Activated B cell treated with CpG ODN at 0.5 μM for 24 hours (primary cell): ENCODE results near the gene EGLN1. TPM values are rescaled to one million over a fixed set of nuclear protein-coding genes. Genes with fewer than 3 reads are reported as not detected.

Experiments used
- ATAC-seq: fragments of 200-7000 bp; cut with Tn5 transposase; one replicate; pipeline ENCODE4 v1.10.0; 2021; ENCODE audit warnings: low read depth, mild to moderate bottlenecking, moderate library complexity
- CTCF ChIA-PET: fragments of 350-600 bp; sonication (Branson Sonifier 250); formaldehyde crosslinking; loops from one replicate; lab custom pipeline; 2021; ENCODE audit warnings: antibody characterized with exemption; lab: Charles Lee
- POLR2A ChIA-PET: fragments of 350-600 bp; sonication (Branson Sonifier 250); formaldehyde crosslinking; loops from one replicate; lab custom pipeline; 2021; ENCODE audit warnings: antibody characterized with exemption; lab: Charles Lee
- DNase-seq: peaks from one replicate; pipeline ENCODE4 v3.0.0; 2022
- H3K27ac Mint-ChIP-seq: one replicate; pipeline ENCODE4 v1.8.0; 2020; ENCODE audit warnings: mixed read lengths
- H3K27me3 Mint-ChIP-seq: one replicate; pipeline ENCODE4 v1.8.0; 2021; ENCODE audit warnings: mixed read lengths
- H3K36me3 Mint-ChIP-seq: one replicate; pipeline ENCODE4 v1.8.0; 2021; ENCODE audit warnings: low read depth, mixed read lengths
- H3K4me1 Mint-ChIP-seq: one replicate; pipeline ENCODE4 v1.8.0; 2021; ENCODE audit warnings: mixed read lengths
- H3K4me3 Mint-ChIP-seq: one replicate; pipeline ENCODE4 v1.8.0; 2020; ENCODE audit warnings: mild to moderate bottlenecking, mixed read lengths
- H3K9me3 Mint-ChIP-seq: one replicate; pipeline ENCODE4 v1.8.0; 2020; ENCODE audit warnings: mixed read lengths
- CTCF ChIP-seq: fragments of 200-600 bp; IDR thresholded peaks from one replicate; pipeline ENCODE4 v1.8.0; 2022; ENCODE audit warnings: antibody characterized with exemption, mild to moderate bottlenecking
- intact Hi-C: fragments of 100-400 bp; cut with micrococcal nuclease; formaldehyde crosslinking; loops from one replicate; pipeline ENCODE4 v1.15.1; 2024
- total RNA-seq: library from RNA; stranded (reverse); gene quantifications from 2 replicates; pipeline ENCODE4 v1.2.3, GENCODE V29; 2022

The EGLN1 gene
- total RNA-seq, 1 donor from 2014 or later: 15.6 TPM

DNA sequence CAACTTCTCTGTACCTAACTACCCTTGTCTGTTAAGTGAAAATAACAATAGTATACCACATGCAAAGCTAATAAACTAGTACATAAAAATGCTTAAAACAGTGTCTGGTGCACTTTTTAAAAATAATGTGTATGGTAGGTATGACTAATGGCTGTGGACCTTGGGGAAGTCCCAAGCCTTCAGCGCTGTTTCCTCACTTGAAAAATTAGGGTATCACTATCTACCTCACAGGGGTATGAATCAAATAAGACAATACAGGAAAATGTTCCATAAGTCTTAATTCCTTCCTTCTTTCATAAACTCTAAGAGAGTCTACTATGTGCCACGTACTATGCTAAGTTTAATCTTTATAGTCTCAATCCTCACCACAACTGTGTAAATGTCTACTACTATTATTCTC is 32.0 kb downstream of the EGLN1 start:
- no peak for TF ChIP-seq CTCF
- ChIA-PET POLR2A (no interaction called here), CTCF (interaction anchor here (1.7 kb wide), 1 partner anchor 11 kb away, joined by 3 read pairs; no protein-coding TSS in a partner anchor)
- intact Hi-C loops: no loop called here
- no peaks in the 10 kb centered on the region for H3K27me3 Mint-ChIP-seq
- no peak for DNase-seq
- peaks cover 4% of the 10 kb centered on the region for H3K36me3 Mint-ChIP-seq
- peaks cover 52% of the 10 kb centered on the region for H3K4me1 Mint-ChIP-seq
- no peak overlapping the region for H3K4me3 Mint-ChIP-seq
- no peak overlapping the region for H3K27ac Mint-ChIP-seq
- H3K9me3 Mint-ChIP-seq: no peaks in the 10 kb centered on the region
- ATAC-seq: peak; percentile 54

- Mint-ChIP-seq H3K27ac (no peak overlapping the region), H3K27me3 (no peaks in the 10 kb centered on the region), H3K4me1 (peaks cover 39% of the 10 kb centered on the region), H3K9me3 (no peaks in the 10 kb centered on the region), H3K4me3 (no peak overlapping the region), H3K36me3 (peaks cover 4% of the 10 kb centered on the region)
- CTCF ChIA-PET: no interaction called here
- ATAC-seq: no peak
- no peak for TF ChIP-seq CTCF
- intact Hi-C loops: no loop called here
- no peak for DNase-seq
- POLR2A ChIA-PET: no interaction called here
Observed at GRCh38 chr1:231387770-231388669, 34.1 kb downstream of the EGLN1 start.

DNA sequence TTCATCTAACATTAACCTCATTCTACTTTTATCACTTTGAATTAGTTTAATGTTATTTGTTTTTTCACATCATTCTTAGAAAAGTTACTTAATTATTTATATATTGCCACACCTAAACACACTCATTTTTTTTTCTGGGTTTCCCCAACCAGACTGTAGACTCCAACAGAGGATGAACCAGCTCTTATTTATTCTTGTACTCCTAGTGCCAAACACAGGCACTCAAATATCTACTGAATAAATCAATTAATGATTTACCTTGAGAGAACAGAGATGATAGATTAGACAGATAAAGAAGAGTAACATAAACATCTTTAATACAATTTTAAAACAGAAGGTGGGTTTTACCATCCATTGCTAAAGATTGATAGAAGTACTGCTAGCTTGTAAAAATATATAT is 35.6 kb downstream of the EGLN1 start:
- DNase-seq (no peak), ATAC-seq (no peak)
- no peak for TF ChIP-seq CTCF
- H3K4me1 Mint-ChIP-seq: peaks cover 38% of the 10 kb centered on the region
- no peak overlapping the region for H3K27ac Mint-ChIP-seq
- POLR2A ChIA-PET: no interaction called here
- H3K36me3 Mint-ChIP-seq: peaks cover 4% of the 10 kb centered on the region
- intact Hi-C loops: no loop called here
- CTCF ChIA-PET: no interaction called here
- no peak overlapping the region for H3K4me3 Mint-ChIP-seq
- H3K9me3 Mint-ChIP-seq: no peaks in the 10 kb centered on the region
- no peaks in the 10 kb centered on the region for H3K27me3 Mint-ChIP-seq

DNA sequence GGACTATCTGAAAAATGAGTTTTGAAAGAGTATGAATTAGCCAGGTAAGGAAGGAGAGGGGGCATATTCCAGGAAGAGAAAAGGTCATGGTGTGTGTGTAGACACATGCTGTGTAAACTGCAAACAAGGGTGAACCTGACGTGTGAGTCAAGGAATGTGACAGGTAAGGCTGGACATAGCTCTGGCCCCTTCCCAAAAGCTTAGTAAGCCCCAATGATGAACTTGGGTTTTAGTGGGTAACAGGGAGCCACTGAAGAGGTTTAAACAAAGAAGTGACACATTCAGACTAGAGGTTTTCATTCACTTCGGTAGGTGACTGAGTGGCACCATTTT is 36.7 kb downstream of the EGLN1 start:
- Mint-ChIP-seq H3K9me3 (no peaks in the 10 kb centered on the region), H3K27ac (no peak overlapping the region), H3K27me3 (no peaks in the 10 kb centered on the region), H3K36me3 (peaks cover 4% of the 10 kb centered on the region), H3K4me3 (no peak overlapping the region), H3K4me1 (peaks cover 39% of the 10 kb centered on the region)
- no peak for ATAC-seq
- CTCF ChIA-PET: no interaction called here
- POLR2A ChIA-PET: no interaction called here
- intact Hi-C loops: no loop called here
- no peak for TF ChIP-seq CTCF
- DNase-seq: no peak

DNA sequence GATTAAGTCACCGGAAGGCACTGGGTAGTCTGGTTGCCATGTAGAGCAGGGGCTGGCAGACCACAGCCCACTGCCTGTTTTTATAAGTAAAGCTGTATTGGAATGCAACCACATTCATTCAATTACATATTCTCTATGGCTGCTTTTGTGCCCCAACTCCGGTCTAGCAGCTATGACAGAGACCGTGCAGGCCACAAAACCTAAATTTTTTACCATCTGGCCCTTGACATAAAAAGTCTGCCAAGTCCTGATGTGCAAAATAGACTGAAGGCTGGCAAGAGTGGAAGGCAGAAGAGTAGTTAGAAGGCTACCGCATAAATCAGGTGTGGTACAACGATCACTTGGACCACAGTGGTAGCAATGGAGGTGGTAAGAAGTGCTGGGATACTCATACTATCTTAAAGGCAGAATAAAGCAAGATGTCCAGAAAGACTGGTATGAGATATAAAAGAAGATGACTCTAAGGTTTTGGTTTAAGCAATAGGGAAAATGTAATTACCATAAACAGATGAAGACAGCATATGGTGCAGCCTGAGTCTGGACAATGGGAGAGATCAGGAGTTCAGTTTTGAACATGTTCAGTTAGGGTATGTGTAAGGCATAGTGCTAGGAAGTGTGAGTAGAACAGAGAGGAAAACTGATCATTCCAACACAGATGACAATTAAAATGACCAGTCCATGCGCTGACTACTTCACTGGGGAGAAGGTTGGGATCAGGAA is 37.2 kb downstream of the EGLN1 start:
- peaks cover 2% of the 10 kb centered on the region for H3K36me3 Mint-ChIP-seq
- POLR2A ChIA-PET: no interaction called here
- H3K4me3 Mint-ChIP-seq: no peak overlapping the region
- no peaks in the 10 kb centered on the region for H3K27me3 Mint-ChIP-seq
- no peak for DNase-seq
- no peaks in the 10 kb centered on the region for H3K9me3 Mint-ChIP-seq
- no peak for TF ChIP-seq CTCF
- intact Hi-C loops: no loop called here
- ATAC-seq: no peak
- H3K27ac Mint-ChIP-seq: no peak overlapping the region
- CTCF ChIA-PET: no interaction called here
- H3K4me1 Mint-ChIP-seq: peaks cover 36% of the 10 kb centered on the region
